SU-DHL-6 (cell line): Measurements from ENCODE around the gene EPHB6.

Experiments used
- H2AFZ ChIP-seq: fragments of 200-600 bp; sonication (generic); 2 replicates; pipeline ENCODE4 v1.6.1; 2014; ENCODE audit warnings: low read depth, mild to moderate bottlenecking, moderate library complexity, mixed read lengths, antibody characterized with exemption, low read length; ENCODE audit not compliant: severe bottlenecking
- H3F3A ChIP-seq: fragments of 200-600 bp; shearing (Covaris generic); 2 replicates; pipeline ENCODE4 v1.6.0; 2016; ENCODE audit warnings: antibody characterized with exemption, mild to moderate bottlenecking; ENCODE audit not compliant: insufficient read depth
- H3K27ac ChIP-seq: fragments of 200-600 bp; sonication (generic); 2 replicates; pipeline ENCODE4 v1.5.1; 2016; ENCODE audit warnings: low read depth, mild to moderate bottlenecking, low read length, moderate library complexity, mixed read lengths
- H3K27me3 ChIP-seq: fragments of 200-600 bp; sonication (generic), shearing (Covaris generic); 2 replicates; pipeline ENCODE4 v1.6.0; 2014; ENCODE audit warnings: mild to moderate bottlenecking, low read length
- H3K36me3 ChIP-seq: fragments of 200-600 bp; sonication (generic); 2 replicates; pipeline ENCODE4 v1.6.1; 2014; ENCODE audit warnings: mild to moderate bottlenecking, low read length, mixed read lengths
- H3K4me2 ChIP-seq: fragments of 300-600, 200-600 bp; shearing (Covaris generic), sonication (generic); 2 replicates; pipeline ENCODE4 v1.6.0; 2014; ENCODE audit warnings: low read length, low read depth, mild to moderate bottlenecking; ENCODE audit not compliant: poor library complexity, severe bottlenecking
- H3K4me3 ChIP-seq: fragments of 200-600 bp; sonication (generic); 2 replicates; pipeline ENCODE4 v1.5.1; 2014; ENCODE audit warnings: antibody characterized with exemption, low read length, mild to moderate bottlenecking, mixed read lengths; ENCODE audit not compliant: insufficient read depth, poor library complexity, severe bottlenecking
- H3K79me2 ChIP-seq: fragments of 200-600 bp; sonication (generic); 2 replicates; pipeline ENCODE4 v1.6.1; 2014; ENCODE audit warnings: mild to moderate bottlenecking, low read length, moderate library complexity; ENCODE audit not compliant: insufficient read depth
- H3K9ac ChIP-seq: fragments of 200-600 bp; sonication (generic); 2 replicates; pipeline ENCODE4 v1.7.0; 2014; ENCODE audit warnings: mild to moderate bottlenecking, low read length
- H3K9me2 ChIP-seq: fragments of 200-600 bp; sonication (generic); replicated peaks from 2 replicates; pipeline ENCODE4 v1.6.1; 2014; ENCODE audit warnings: low read length; ENCODE audit not compliant: insufficient read depth
- H3K9me3 ChIP-seq: fragments of 200-600 bp; sonication (generic); 2 replicates; pipeline ENCODE4 v1.6.1; 2014; ENCODE audit warnings: low read length, mixed read lengths; ENCODE audit not compliant: insufficient read depth
- H4K20me1 ChIP-seq: fragments of 200-600 bp; sonication (generic); 2 replicates; pipeline ENCODE4 v1.6.1; 2014; ENCODE audit warnings: low read depth, mild to moderate bottlenecking, antibody characterized with exemption, low read length, moderate library complexity, mixed read lengths
- CTCF ChIP-seq: fragments of 200-600 bp; sonication (generic); IDR thresholded peaks from one replicate; pipeline ENCODE4 v1.5.1; 2017; ENCODE audit warnings: antibody characterized with exemption, mild to moderate bottlenecking, low read length, moderate library complexity; ENCODE audit not compliant: insufficient read depth, poor library complexity, severe bottlenecking
- EZH2phosphoT487 ChIP-seq: fragments of 200-600 bp; sonication (generic), shearing (Covaris generic); conservative IDR thresholded peaks from 2 replicates; pipeline ENCODE4 v1.6.1; 2018; ENCODE audit warnings: mild to moderate bottlenecking, antibody characterized with exemption, low read length, moderate library complexity, mixed read lengths

The EPHB6 gene

GRCh38 chr7:142918901-142919300, 64.0 kb downstream of the EPHB6 start:
- TF ChIP-seq EZH2phosphoT487 (no peak), CTCF (no peak)
- no peaks in the 10 kb centered on the region for H3F3A ChIP-seq
- no peaks in the 10 kb centered on the region for H3K27me3 ChIP-seq
- no peaks in the 10 kb centered on the region for H3K36me3 ChIP-seq
- no peak overlapping the region for H3K4me3 ChIP-seq
- no peak overlapping the region for H3K4me2 ChIP-seq
- H3K9ac ChIP-seq: no peak overlapping the region
- H3K9me2 ChIP-seq: no peaks in the 10 kb centered on the region
- H4K20me1 ChIP-seq: no peaks in the 10 kb centered on the region
- H3K27ac ChIP-seq: no peak overlapping the region
- H2AFZ ChIP-seq: no peak overlapping the region
- H3K9me3 ChIP-seq: no peaks in the 10 kb centered on the region
- H3K79me2 ChIP-seq: no peaks in the 10 kb centered on the region

- no peak for TF ChIP-seq EZH2phosphoT487
- no peak for TF ChIP-seq CTCF
- no peaks in the 10 kb centered on the region for H3K79me2 ChIP-seq
- H3K9me2 ChIP-seq: no peaks in the 10 kb centered on the region
These were observed 64.8 kb downstream of the EPHB6 start for GRCh38 chr7:142919656-142920055.

More at GRCh38 chr7:142919656-142920055, 64.8 kb downstream of the EPHB6 start:
- Histone ChIP-seq H4K20me1 (no peaks in the 10 kb centered on the region), H3K36me3 (no peaks in the 10 kb centered on the region), H3K27ac (no peak overlapping the region), H3K27me3 (no peaks in the 10 kb centered on the region), H3K9ac (no peak overlapping the region), H3K4me2 (no peak overlapping the region), H3F3A (no peaks in the 10 kb centered on the region), H3K4me3 (no peak overlapping the region), H2AFZ (no peak overlapping the region), H3K9me3 (no peaks in the 10 kb centered on the region)
